ENCODE results near the gene AHCYL2.
A peak's percentile ranks its signal among the peaks of the same experiment; 100 is the strongest.
"Not testable (repeated sequence)": the region's sequence is repeated elsewhere in the genome, so short reads cannot be mapped to it uniquely, and the experiment has no call there.

The AHCYL2 gene

GRCh38 chr7:129240119-129240820 is 15.4 kb downstream of the AHCYL2 start:
- peak in 1 of 56 donors; percentile 8 for DNase-seq

- no peak for DNase-seq
These were observed 19.4 kb downstream of the AHCYL2 start for GRCh38 chr7:129244220-129244619.

GRCh38 chr7:129245533-129245932 is 20.7 kb downstream of the AHCYL2 start:
- no peak for DNase-seq

- DNase-seq, result no peak
These were observed 22.3 kb downstream of the AHCYL2 start for GRCh38 chr7:129247087-129247486.

- no peak for DNase-seq
These were observed 27.3 kb downstream of the AHCYL2 start for GRCh38 chr7:129252128-129252527.

- DNase-seq, result not testable (repeated sequence)
These were observed 27.8 kb downstream of the AHCYL2 start for GRCh38 chr7:129252603-129253002.

GRCh38 chr7:129255800-129256199 is 31.0 kb downstream of the AHCYL2 start:
- DNase-seq, result no peak

GRCh38 chr7:129256221-129256620 is 31.4 kb downstream of the AHCYL2 start:
- no peak for DNase-seq

- no peak for DNase-seq
These were observed 32.3 kb downstream of the AHCYL2 start for GRCh38 chr7:129257168-129257567.

- DNase-seq, result peak in 8 of 56 donors; percentile 4 to 56 (median 12)
These were observed 34.0 kb downstream of the AHCYL2 start for GRCh38 chr7:129258649-129259389.

GRCh38 chr7:129262324-129262723 is 37.5 kb downstream of the AHCYL2 start:
- no peak for DNase-seq

- no peak for DNase-seq
These were observed 38.3 kb downstream of the AHCYL2 start for GRCh38 chr7:129263168-129263567.

- no peak for DNase-seq
These were observed 39.7 kb downstream of the AHCYL2 start for GRCh38 chr7:129264534-129264933.

- DNase-seq, result no peak
These were observed 40.5 kb downstream of the AHCYL2 start for GRCh38 chr7:129265328-129265727.

GRCh38 chr7:129266181-129266580 is 41.4 kb downstream of the AHCYL2 start:
- DNase-seq, result no peak

GRCh38 chr7:129270077-129270476 is 45.2 kb downstream of the AHCYL2 start:
- no peak for DNase-seq

GRCh38 chr7:129271500-129272355 is 46.9 kb downstream of the AHCYL2 start:
- peak in 25 of 56 donors; percentile 1 to 47 (median 12) for DNase-seq

GRCh38 chr7:129273936-129274335 is 49.1 kb downstream of the AHCYL2 start:
- no peak for DNase-seq

GRCh38 chr7:129277629-129278028 is 52.8 kb downstream of the AHCYL2 start:
- DNase-seq, result no peak

- no peak for DNase-seq
These were observed 53.9 kb downstream of the AHCYL2 start for GRCh38 chr7:129278688-129279087.

GRCh38 chr7:129279757-129280156 is 54.9 kb downstream of the AHCYL2 start:
- no peak for DNase-seq

- DNase-seq, result no peak
These were observed 56.3 kb downstream of the AHCYL2 start for GRCh38 chr7:129281163-129281562.

Measured in nucleus accumbens (tissue), 56 donors.